GM12872 (cell line): ENCODE results near the gene EXT2.

ENCODE experiments used
- TF ChIP-seq, protein P1 (sequence below): IDR thresholded peaks from 3 replicates; pipeline ENCODE4 v1.5.1; 2011; ENCODE audit warnings: low read depth, mild to moderate bottlenecking, low read length, moderate library complexity; ENCODE audit not compliant: insufficient read depth

EXT2 gene

DNA sequence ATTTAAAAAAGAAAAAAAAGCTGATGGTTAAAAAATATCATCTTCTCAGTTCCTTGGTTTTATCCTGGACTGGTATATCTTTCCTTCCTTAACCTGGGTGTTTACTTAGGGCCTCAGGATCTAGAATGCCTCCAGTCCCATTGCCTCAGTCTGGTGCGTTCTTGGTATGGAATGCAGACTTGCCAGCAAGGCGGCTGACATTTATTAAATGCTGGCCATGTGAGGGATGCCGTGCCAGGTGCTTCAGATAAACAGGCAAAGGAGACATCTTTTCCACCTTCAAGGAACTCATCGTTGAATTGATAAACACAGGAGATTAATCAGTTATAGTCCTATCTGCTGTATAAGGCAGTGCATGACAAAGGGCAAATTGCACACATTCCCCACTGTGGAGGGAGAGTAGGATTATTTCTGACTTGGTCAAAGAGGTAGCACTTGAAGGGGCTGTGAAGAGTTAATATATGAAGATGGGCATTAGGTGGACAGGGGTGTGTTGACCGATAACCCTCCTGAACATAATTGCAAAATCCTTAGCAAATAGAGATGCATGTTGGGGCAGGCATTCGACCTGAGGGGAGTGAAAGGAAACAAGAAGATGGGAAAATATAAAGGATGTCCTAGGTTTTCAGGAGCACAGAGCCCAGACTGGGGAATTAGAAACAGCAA is 160.1 kb downstream of the EXT2 start:
- TF ChIP-seq, protein P1, sequence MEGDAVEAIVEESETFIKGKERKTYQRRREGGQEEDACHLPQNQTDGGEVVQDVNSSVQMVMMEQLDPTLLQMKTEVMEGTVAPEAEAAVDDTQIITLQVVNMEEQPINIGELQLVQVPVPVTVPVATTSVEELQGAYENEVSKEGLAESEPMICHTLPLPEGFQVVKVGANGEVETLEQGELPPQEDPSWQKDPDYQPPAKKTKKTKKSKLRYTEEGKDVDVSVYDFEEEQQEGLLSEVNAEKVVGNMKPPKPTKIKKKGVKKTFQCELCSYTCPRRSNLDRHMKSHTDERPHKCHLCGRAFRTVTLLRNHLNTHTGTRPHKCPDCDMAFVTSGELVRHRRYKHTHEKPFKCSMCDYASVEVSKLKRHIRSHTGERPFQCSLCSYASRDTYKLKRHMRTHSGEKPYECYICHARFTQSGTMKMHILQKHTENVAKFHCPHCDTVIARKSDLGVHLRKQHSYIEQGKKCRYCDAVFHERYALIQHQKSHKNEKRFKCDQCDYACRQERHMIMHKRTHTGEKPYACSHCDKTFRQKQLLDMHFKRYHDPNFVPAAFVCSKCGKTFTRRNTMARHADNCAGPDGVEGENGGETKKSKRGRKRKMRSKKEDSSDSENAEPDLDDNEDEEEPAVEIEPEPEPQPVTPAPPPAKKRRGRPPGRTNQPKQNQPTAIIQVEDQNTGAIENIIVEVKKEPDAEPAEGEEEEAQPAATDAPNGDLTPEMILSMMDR, result no peak

DNA sequence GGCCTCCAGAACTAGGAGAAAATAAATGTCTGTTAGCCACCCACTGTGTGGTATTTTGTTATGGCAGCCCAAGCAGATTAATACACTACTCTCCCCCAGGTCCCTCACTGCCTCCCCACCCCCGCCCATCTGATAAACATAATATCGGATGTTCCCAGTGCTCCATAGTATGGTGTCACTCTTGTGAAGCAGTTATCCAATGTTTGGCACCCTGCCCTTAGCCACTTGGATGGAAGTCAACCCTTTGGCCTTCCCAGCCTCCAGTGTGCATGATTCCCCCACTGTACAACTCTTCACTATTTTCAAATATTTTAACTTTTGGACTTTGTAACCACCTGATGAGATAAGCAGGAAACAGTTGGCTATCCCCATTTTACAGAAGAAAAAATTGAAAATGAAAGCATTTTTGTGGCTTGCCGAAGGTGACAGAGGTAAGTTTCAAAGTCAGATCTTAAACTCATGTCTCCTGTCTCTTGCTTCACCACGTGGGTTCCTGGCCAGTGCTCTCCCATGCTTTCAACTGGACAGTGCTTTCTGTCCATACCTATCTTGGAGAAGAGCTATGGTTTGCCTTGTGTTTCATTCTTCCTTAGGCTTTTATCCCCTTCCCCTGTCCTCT is 161.3 kb downstream of the EXT2 start:
- TF ChIP-seq, protein P1, result no peak

DNA sequence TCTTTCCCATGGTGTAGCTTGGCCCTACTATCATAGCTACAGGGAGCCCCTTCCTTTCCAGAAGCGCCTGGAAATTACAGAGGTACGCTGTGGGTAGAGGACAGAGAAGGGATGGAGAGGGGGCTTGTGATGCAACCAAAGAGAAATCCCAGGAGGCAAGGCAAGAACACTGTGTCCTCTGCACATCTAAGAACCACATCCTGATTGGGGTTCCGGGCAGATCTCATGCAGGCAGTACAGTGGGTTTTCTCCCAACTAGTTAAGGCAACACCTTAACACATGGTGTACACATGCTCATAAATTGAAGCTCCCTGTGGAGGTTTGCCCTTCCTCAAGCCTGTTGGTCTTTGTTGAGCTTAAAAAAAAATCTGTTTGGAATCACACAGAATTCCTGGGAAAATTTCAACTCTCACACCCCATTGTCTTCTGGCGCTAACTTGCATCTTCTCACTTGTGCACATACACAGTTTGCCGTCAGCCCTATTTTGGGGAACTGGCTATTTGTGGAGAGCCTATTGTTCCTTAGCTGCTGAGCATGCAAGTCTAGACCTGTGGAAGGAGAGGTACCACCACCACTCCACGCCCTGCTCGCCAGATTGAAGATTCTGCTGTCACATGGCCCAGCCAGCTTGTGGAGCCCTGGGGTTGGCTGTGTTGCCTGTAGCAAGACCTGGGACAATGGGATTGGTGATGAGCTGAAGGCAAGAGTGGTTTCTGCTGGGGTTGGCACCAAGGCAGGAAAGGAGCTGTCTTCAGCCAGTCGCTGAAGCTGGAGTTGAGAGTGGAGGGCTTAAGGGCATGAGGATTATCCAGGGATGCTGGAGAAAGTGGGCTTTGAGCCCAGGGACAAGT is 162.1 kb downstream of the EXT2 start:
- TF ChIP-seq, protein P1, result no peak

DNA sequence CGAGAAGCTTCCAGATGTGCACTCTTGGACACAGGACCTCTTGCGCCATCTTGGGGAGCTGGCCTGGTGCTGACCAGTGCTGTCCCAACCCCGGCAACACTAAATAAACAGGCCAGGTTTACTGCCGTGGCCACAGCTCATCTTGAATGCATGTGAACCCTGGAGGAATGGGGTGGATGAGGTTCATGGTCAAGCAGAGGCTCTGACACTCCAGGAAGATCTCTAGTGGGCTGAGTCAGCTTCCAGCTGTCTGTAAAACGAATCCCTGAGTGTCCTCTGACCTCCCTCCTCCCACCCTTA is 162.7 kb downstream of the EXT2 start:
- TF ChIP-seq, protein P1, result no peak

DNA sequence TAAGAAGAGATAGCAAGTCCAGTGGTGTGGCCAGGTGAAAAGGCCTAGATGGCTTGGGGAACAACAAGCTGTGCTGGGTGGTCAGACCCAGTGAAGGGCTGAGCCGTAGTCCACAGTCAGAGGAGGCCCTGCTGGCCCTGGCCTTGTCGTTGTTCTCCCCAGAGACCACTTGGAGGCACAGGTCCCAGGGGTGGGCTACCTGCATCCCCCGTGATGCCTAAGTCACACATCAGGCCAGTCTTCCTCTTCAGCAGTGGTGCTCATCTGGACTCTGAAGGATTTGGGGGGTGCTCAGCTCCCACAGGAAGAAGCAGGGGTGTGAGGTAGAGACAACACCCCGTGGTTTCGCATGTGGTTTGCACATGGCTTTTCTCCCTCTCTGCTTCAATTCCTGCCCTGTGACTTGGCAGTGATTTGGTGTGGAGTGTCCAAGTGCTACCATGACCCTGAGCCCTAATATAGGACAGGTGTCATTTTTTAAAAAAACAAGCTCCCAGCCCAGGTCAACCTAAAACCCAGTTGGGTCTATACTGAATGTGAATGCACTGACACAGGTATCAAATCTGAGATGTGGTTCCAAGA is 163.5 kb downstream of the EXT2 start:
- TF ChIP-seq, protein P1, result no peak

DNA sequence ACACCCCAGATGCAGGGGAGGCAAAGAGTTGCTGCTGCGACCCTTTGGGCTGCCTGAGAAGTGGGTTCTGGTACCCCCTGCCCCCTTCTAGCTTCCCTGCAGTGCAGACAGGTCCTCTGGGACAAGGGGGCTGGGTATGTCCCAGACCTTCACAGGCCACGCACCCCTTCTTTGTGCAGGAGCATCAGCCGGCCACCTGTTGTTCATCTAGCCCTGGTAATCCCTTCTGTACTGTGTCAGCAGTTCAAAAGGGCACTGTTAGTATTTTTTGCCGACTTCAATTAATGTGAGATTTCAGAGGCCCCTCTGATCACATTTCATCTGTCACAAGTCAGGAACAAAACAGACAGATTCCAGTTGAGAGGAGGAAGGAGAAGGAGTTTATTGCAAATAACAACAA is 164.6 kb downstream of the EXT2 start:
- TF ChIP-seq, protein P1, result no peak
